ENCODE results near the gene CETN3.
"Not testable (repeated sequence)": the region's sequence is repeated elsewhere in the genome, so short reads cannot be mapped to it uniquely, and the experiment has no call there.

CETN3 gene

GRCh38 chr5:90384389-90384788 lies 25.2 kb downstream of the CETN3 start:
- FAIRE-seq, result no peak

DNA sequence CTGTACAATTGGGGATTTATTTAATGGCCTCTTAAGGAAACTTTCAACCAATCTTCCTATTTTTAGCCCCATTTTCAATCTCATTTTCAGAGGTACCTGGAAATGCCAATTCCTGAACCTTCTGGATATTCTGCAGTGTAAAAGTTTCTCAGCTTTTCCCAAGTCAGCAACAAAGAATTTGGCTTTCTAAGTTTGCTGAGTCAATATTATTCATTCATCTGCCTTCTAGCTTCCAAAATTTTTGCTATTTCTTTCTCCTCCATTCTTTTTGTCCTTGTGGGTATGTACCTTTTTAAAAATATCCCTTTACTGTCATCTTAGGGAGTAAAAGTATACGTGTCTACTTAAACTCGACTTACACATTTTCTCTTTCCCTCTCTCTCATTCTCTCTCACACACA lies 25.7 kb downstream of the CETN3 start:
- DNase-seq (ENCODE audit: insufficient read length, low spot score) (no peak), FAIRE-seq (no peak)

More at GRCh38 chr5:90384389-90384788, 25.2 kb downstream of the CETN3 start:
- no peak for DNase-seq (ENCODE audit: insufficient read length, low spot score)

DNA sequence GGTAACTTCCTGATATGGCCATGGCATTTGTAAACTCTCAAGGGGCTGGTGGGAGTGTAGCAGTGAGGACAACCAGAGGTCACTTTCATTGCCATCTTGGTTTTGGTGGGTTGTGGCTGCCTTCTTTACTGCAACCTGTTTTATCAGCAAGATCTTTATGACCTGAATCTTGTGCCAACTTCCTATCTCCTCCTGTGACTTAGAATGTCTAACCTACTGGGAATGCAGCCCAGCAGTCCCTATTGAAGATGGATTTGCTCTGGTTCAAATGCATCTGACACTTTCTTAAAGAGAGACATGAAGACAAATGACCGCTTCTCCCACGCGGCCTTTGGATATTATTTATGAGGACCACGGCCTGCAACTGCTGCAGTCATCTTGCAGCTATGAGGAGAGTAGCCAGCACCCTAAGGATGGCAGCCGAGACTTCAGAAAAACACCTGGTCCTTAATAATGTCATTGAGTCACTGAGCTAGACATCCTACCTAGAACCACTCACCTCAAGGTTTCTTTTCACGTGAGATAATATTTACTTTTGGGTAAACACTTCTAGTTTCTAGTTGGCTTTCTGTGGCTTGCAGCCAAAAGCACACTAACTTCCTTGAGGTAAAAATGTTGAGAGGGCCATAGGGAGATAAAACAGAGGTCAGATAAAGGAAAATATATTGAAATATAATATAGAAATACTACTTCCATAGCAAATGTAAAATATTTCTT lies 28.2 kb downstream of the CETN3 start:
- DNase-seq (ENCODE audit: insufficient read length, low spot score) (no peak), FAIRE-seq (no peak)

DNA sequence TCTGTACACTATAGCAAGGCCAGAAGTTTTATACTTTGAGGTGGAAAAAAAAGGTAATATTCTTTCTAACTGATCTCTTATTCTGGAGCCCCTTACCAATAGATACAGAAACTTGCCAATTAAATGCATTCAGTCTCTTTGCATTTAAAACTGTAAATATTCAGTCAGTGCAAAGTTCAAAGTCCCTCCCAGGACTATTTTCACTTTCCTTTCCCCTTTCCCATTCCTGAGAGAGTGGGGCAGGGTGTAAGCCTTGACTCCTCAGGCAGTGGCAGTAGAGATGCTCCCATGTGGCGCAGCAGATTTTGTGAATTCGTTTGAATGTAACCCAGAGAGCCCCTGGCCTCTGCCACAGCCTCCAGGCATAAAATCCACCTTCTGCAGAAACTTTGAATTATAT lies 29.9 kb downstream of the CETN3 start:
- no peak for FAIRE-seq
- no peak for DNase-seq (ENCODE audit: insufficient read length, low spot score)

- no peak for FAIRE-seq
- DNase-seq (ENCODE audit: insufficient read length, low spot score), result no peak
Measured at GRCh38 chr5:90378752-90379151, 30.8 kb downstream of the CETN3 start.

DNA sequence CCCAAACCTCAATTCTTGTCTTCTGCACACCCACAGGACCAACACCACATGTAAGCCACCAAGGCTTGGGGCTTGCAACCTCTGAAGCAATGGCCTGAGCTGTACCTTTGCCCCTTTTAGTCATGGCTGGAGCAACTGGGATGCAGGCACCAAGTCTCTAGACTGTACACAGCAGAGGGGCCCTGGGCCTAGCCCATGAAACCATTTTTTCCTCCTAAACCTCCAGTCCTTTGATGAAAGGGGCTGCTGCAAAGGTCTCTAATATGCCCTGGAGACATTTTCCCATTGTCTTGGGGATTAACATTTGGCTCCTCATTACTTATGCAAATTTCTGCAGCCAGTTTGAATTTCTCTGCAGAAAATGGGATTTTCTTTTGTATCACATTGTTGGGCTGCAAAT lies 38.3 kb downstream of the CETN3 start:
- DNase-seq (ENCODE audit: insufficient read length, low spot score); FAIRE-seq: not testable (repeated sequence)

GRCh38 chr5:90368454-90369246 lies 40.9 kb downstream of the CETN3 start:
- FAIRE-seq (no peak), DNase-seq (ENCODE audit: insufficient read length, low spot score) (no peak)

GRCh38 chr5:90367879-90368278 lies 41.7 kb downstream of the CETN3 start:
- DNase-seq (ENCODE audit: insufficient read length, low spot score) (no peak), FAIRE-seq (no peak)

DNA sequence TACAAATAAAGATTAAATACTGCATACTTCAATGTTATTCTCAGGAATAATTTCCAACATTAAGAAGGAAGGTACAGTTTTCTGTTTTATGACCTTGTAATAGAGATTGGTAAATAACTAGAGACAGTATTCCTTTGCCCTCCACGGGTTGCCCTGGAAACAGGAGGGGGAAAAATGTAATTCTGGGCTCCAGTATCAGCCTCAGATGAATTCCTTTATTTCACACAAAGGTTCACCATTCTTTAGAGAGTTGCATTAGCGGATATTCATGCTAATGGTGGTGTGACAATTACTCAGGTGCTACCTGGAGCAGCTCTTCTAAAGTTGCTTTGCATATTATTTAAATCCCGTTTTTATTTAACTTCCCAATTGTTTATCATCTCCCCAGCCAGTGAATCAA lies 42.6 kb downstream of the CETN3 start:
- FAIRE-seq (no peak), DNase-seq (ENCODE audit: insufficient read length, low spot score) (no peak)

DNA sequence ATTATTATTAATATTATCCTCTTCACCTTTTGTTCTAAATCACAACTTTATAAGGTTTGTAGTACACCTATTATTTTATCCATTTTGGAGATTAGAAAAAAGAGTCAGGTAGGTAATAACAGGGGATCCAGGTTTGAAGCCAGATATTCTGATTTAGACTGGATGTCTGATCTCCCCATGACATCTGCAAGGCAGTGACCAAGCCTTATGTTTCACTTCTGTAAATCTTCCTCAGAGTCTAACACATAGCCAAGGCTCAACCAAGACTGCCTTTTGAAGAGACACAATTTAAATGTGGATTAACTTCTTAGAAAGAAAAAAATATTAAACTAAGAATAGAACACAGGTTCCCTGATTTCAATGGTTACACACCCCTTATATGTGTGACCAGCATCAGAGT lies 44.2 kb downstream of the CETN3 start:
- FAIRE-seq, result no peak
- DNase-seq (ENCODE audit: insufficient read length, low spot score), result no peak

DNA sequence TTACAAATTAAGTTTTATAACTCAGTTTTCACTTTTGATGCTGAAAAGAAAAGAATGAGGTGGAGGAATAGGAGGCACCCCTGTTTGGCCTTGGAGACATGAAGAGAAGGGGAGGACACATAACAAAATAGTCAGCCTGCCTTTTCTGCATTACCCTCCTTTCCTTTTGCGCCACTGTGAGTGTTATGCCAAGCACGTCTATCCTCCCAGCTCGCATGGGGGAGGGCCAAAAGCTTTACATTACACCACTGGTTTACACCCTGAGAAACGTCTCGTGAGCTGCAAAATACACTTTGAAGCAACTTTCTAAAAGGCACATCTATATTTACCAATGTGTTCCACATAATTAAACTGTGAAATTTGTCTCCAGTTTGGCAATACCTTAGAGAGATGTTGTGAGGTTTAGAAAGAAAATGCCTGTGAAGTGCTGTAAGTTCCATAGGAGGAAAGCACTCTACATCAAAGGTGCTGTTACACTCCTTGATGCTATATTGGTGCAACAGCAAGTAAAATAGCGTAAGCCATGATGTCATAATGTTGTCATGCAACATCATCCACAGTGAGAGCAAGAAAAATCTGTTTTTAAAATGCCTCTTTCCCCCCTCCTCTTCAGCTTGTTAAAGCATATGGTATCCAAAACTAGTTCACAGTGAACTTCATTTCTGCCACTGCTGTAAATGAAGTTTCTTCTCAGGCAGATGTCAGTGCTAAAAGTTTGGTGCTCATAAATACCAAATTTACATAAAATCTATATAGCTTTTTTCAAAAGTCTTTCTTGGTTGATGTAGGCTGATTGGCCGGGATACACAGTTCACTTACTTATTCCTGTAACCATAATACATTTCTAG lies 50.3 kb downstream of the CETN3 start:
- DNase-seq (ENCODE audit: insufficient read length, low spot score) (no peak), FAIRE-seq (no peak)

DNA sequence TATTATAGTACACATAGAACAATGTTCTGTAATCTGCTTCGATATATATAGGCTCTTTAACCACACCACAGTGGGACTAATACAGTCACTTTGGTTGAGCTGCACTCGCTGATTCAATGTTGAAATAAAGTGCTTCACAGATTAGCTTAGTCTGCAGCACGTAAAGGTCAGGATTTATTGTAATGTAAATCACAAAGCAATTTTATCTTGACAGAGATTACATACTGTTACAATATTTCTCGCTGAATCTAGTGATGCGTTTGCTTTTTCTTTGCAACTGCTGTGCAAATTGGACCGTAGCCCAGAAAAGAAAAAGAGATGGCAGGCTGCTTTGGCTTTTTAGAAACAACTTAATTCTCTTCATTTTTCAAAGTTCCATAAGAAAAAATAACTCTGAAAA lies 52.9 kb downstream of the CETN3 start:
- FAIRE-seq, result no peak

GRCh38 chr5:90356176-90356575 lies 53.4 kb downstream of the CETN3 start:
- DNase-seq (ENCODE audit: insufficient read length, low spot score), result no peak
- FAIRE-seq, result no peak

More for the DNA sequence above, 52.9 kb downstream of the CETN3 start:
- no peak for DNase-seq (ENCODE audit: insufficient read length, low spot score)

DNA sequence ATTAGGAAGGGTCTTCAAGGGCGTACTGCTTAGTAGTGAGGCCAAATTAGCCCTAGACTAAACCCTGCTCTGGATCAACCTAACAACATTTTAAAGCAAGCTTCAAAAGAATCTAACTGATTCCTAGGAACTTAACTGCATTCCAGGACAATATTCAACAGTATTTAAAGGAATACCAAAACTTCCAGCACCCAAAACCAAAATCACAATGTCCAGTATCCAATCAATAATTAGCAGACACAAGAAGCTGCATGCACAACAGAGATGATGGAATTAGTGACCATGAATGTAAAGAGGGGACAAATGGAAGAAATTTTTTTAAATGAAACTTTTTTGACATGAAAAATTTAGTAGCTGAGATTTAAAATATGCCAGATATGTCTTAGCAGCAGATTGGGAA lies 53.9 kb downstream of the CETN3 start:
- no peak for FAIRE-seq
- DNase-seq (ENCODE audit: insufficient read length, low spot score), result no peak

- FAIRE-seq (no peak), DNase-seq (ENCODE audit: insufficient read length, low spot score) (no peak)
Measured at GRCh38 chr5:90353254-90353653, 56.3 kb downstream of the CETN3 start.

DNA sequence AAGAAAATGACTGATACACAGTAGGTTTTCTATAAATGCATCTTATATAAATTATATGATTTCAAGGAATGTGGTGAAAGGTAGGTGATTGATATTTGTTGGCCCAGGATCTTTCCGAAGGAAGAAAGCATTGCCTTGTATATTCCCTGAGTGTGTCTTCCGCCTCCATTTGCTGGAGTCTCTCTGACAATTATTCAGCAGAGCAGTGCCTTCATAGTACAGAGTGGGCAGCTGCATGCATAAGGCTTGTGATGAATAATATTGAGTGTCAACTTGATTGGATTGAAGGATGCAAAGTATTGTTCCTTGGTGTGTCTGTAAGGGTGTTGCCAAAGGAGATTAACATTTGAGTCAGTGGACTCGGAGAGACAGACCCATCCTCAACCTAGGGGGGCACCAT lies 58.5 kb downstream of the CETN3 start:
- DNase-seq (ENCODE audit: insufficient read length, low spot score) (no peak), FAIRE-seq (no peak)

DNA sequence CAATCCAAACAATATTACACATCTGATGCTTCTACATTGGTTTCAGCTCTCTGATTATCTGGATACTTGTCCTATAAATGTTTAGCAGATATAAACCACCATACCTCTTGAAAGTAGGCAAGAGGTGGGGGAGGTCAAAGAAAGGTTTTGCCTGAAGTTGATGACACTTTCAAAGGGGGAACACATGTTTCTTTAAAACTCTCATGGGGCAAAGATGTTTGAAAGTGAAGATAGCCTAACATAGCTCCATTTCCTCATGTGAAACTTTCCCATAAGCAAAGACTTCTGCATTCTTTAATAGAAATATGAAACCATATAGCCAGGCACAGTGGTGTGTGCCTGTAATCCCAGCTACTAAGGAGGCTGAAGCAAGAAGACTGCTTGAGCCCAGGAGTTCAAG lies 62.1 kb downstream of the CETN3 start:
- FAIRE-seq (no peak), DNase-seq (ENCODE audit: insufficient read length, low spot score) (no peak)

DNA sequence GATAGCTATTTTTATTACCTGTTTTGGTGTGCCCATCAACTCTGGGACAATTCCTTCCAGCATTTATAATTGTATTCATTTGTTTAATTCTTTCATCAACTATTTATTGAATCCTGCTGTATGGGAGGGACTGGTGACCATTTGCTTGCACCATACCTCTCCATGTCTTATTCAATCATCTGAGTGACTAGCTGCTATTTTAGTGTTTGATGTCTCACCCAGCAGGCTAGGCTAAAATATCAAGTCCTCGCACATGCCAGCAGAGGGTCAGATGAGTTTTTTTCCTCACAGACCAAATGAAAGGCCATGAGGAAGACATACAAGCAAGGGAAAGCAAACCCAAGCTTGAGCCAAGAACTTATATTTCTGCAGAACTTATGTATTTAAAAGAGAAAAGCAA lies 63.9 kb downstream of the CETN3 start:
- DNase-seq (ENCODE audit: insufficient read length, low spot score) (no peak), FAIRE-seq (no peak)

DNA sequence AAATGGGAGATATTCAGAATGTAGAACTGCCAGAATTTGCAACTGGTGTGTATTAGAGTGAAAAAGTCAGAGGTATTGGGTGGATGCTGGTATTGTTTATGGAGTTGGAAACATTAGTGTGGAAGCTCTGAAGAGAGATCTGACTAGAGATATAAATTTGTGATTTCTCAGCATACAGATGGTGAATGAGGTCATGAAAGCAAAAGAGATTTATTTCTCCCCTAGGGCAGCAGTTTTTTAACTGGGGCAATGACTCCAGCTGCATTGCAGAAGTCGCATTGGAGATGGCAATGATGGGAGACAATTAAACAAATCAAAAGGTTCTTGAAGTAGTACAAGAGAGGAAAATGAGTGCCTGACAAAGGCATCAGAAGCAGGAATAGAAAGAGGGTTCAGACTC lies 64.9 kb downstream of the CETN3 start:
- no peak for FAIRE-seq
- DNase-seq (ENCODE audit: insufficient read length, low spot score), result no peak

- FAIRE-seq; DNase-seq (ENCODE audit: insufficient read length, low spot score): not testable (repeated sequence)
Measured at GRCh38 chr5:90343731-90344130, 65.8 kb downstream of the CETN3 start.

DNA sequence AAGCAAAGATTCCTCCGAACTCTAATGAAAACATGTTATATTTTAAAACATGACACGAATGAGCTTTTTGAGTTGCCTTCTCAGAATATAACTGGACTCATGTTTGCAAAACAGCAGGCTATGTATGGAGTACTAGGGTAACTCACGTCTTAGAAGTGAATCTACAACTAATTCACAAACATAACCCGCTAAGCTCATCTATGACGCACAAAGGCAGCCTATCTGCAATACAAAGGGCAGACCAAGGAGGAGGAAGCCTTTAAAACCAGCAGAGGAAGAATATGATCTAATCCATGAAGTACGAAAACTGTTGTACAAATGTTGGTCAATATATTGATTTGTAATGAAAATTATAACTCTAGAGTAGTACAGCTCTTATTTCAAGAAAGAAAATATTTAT lies 67.0 kb downstream of the CETN3 start:
- FAIRE-seq (no peak), DNase-seq (ENCODE audit: insufficient read length, low spot score) (no peak)

All from HTR-8/SVneo (cell line).